Astrocyte (in vitro differentiated cells and primary cell): ENCODE results near the gene SMG1. TPM values are rescaled to one million over a fixed set of nuclear protein-coding genes. Genes with fewer than 3 reads are reported as not detected.

Experiments used
- DNase-seq: peaks from one replicate; pipeline ENCODE4 v3.0.0-alpha.2; 2010; ENCODE audit warnings: low read depth
- FAIRE-seq: peaks from 2 replicates; lab custom pipeline; 2011; peaks lifted over from hg19 to GRCh38; lab: Jason Lieb, UNC
- H2AFZ ChIP-seq: 2 replicates; pipeline ENCODE4 v1.6.0; 2012; ENCODE audit warnings: low read depth, low read length, inconsistent platforms
- H3K27ac ChIP-seq: 2 replicates; pipeline ENCODE4 v1.5.1; 2011; ENCODE audit warnings: low read depth, low read length, inconsistent platforms
- H3K27me3 ChIP-seq: 2 replicates; pipeline ENCODE4 v1.6.0; 2011; ENCODE audit warnings: low read length, inconsistent platforms; ENCODE audit not compliant: insufficient read depth
- H3K36me3 ChIP-seq: 2 replicates; pipeline ENCODE4 v1.5.1; 2011; ENCODE audit warnings: low read length, inconsistent platforms; ENCODE audit not compliant: insufficient read depth
- H3K4me1 ChIP-seq: 2 replicates; pipeline ENCODE4 v1.5.1; 2011; ENCODE audit warnings: low read length, inconsistent platforms; ENCODE audit not compliant: insufficient read depth
- H3K4me2 ChIP-seq: 2 replicates; pipeline ENCODE4 v1.6.0; 2012; ENCODE audit warnings: low read length, inconsistent platforms
- H3K4me3 ChIP-seq: 2 replicates; pipeline ENCODE4 v1.5.1; 2011; ENCODE audit warnings: low read depth, mild to moderate bottlenecking, low read length, inconsistent platforms; ENCODE audit not compliant: insufficient read depth
- H3K79me2 ChIP-seq: 2 replicates; pipeline ENCODE4 v1.6.0; 2012; ENCODE audit warnings: mild to moderate bottlenecking, low read length, inconsistent platforms; ENCODE audit not compliant: insufficient read depth
- H3K9ac ChIP-seq: 2 replicates; pipeline ENCODE4 v1.6.0; 2012; ENCODE audit warnings: mild to moderate bottlenecking, low read length, inconsistent platforms
- H3K9me3 ChIP-seq: 2 replicates; pipeline ENCODE4 v1.5.1; 2012; ENCODE audit warnings: low read depth, mild to moderate bottlenecking, low read length, inconsistent platforms; ENCODE audit not compliant: insufficient read depth
- H4K20me1 ChIP-seq: 2 replicates; pipeline ENCODE4 v1.6.0; 2012; ENCODE audit warnings: low read length, inconsistent platforms; ENCODE audit not compliant: insufficient read depth
- H3K27ac Mint-ChIP-seq: one replicate; pipeline ENCODE4 v1.8.0; 2021; ENCODE audit warnings: mild to moderate bottlenecking, mixed read lengths; ENCODE audit not compliant: unreplicated experiment
- H3K27me3 Mint-ChIP-seq: one replicate; pipeline ENCODE4 v1.8.0; 2021; ENCODE audit warnings: low read depth, mixed read lengths; ENCODE audit not compliant: unreplicated experiment
- H3K36me3 Mint-ChIP-seq: one replicate; pipeline ENCODE4 v1.8.0; 2021; ENCODE audit warnings: low read depth, mixed read lengths; ENCODE audit not compliant: unreplicated experiment
- H3K4me1 Mint-ChIP-seq: one replicate; pipeline ENCODE4 v1.8.0; 2021; ENCODE audit warnings: low read depth, mixed read lengths; ENCODE audit not compliant: unreplicated experiment
- H3K4me3 Mint-ChIP-seq: one replicate; pipeline ENCODE4 v1.8.0; 2021; ENCODE audit warnings: mild to moderate bottlenecking, moderate library complexity, mixed read lengths; ENCODE audit not compliant: unreplicated experiment
- H3K9me3 Mint-ChIP-seq: one replicate; pipeline ENCODE4 v1.8.0; 2021; ENCODE audit warnings: mild to moderate bottlenecking, mixed read lengths; ENCODE audit not compliant: unreplicated experiment
- CTCF ChIP-seq: IDR thresholded peaks from 2 replicates; pipeline ENCODE4 v1.5.1; 2011; ENCODE audit warnings: low read depth, mild to moderate bottlenecking, inconsistent platforms, low read length, moderate library complexity; ENCODE audit not compliant: insufficient read depth
- EZH2 ChIP-seq: IDR thresholded peaks from 2 replicates; pipeline ENCODE4 v1.6.1; 2012; ENCODE audit warnings: mild to moderate bottlenecking, low read length, inconsistent platforms; ENCODE audit not compliant: insufficient read depth
- total RNA-seq: library from RNA; stranded (reverse); gene quantifications from 2 replicates; pipeline ENCODE4 v1.2.1, GENCODE V29; 2021

SMG1 gene
- total RNA-seq, 1 donor from 2014 or later = 97.4 TPM

GRCh38 chr16:18801145-18801972, 124.8 kb downstream of the SMG1 start, which contains the start of gene ARL6IP1:
TSS of gene ARL6IP1 (minus strand) at chr16:18801549. CDS start at chr16:18801466, 83 bp downstream.
- no peak for FAIRE-seq
- Histone ChIP-seq H3K9ac (peak within 1 kb of the TSS; percentile 89), H3K9me3 (no peaks in the 10 kb centered on the region), H4K20me1 (peaks cover 42% of the 10 kb centered on the region), H3K27me3 (no peaks in the 10 kb centered on the region), H3K4me1 (peaks cover 23% of the 10 kb centered on the region), H3K79me2 (peaks cover 50% of the 10 kb centered on the region), H3K4me3 (peak within 1 kb of the TSS; percentile 80), H3K27ac (peak within 1 kb of the TSS; percentile 85), H2AFZ (peak within 1 kb of the TSS; percentile 61), H3K36me3 (peaks cover 3% of the 10 kb centered on the region), H3K4me2 (peak within 1 kb of the TSS; percentile 89)
- H3K27ac Mint-ChIP-seq = peak within 1 kb of the TSS; percentile 95
- no peaks in the 10 kb centered on the region for H3K9me3 Mint-ChIP-seq
- H3K27me3 Mint-ChIP-seq = peaks cover 1% of the 10 kb centered on the region
- no peak for TF ChIP-seq EZH2
- TF ChIP-seq CTCF = peak; percentile 63
- peaks cover 34% of the 10 kb centered on the region for H3K4me1 Mint-ChIP-seq
- H3K4me3 Mint-ChIP-seq = peak within 1 kb of the TSS; percentile 97
- peaks cover 2% of the 10 kb centered on the region for H3K36me3 Mint-ChIP-seq
- peak; percentile 97 for DNase-seq

GRCh38 chr16:18800775-18801144, 125.4 kb downstream of the SMG1 start:
- H3K9ac ChIP-seq = peak overlapping the region; percentile 89
- peak overlapping the region; percentile 95 for H3K27ac Mint-ChIP-seq
- peaks cover 2% of the 10 kb centered on the region for H3K36me3 Mint-ChIP-seq
- peaks cover 23% of the 10 kb centered on the region for H3K4me1 ChIP-seq
- H2AFZ ChIP-seq = no peak overlapping the region
- peaks cover 33% of the 10 kb centered on the region for H3K4me1 Mint-ChIP-seq
- peak overlapping the region; percentile 97 for H3K4me3 Mint-ChIP-seq
- H4K20me1 ChIP-seq = peaks cover 46% of the 10 kb centered on the region
- H3K36me3 ChIP-seq = peaks cover 8% of the 10 kb centered on the region
- peak overlapping the region; percentile 89 for H3K4me2 ChIP-seq
- FAIRE-seq = no peak
- H3K79me2 ChIP-seq = peaks cover 56% of the 10 kb centered on the region
- peak overlapping the region; percentile 82 for H3K27ac ChIP-seq
- H3K9me3 Mint-ChIP-seq = no peaks in the 10 kb centered on the region
- H3K4me3 ChIP-seq = peak overlapping the region; percentile 80
- H3K9me3 ChIP-seq = no peaks in the 10 kb centered on the region
- DNase-seq = no peak
- no peaks in the 10 kb centered on the region for H3K27me3 ChIP-seq
- no peaks in the 10 kb centered on the region for H3K27me3 Mint-ChIP-seq
- no peak for TF ChIP-seq CTCF
- no peak for TF ChIP-seq EZH2

DNA sequence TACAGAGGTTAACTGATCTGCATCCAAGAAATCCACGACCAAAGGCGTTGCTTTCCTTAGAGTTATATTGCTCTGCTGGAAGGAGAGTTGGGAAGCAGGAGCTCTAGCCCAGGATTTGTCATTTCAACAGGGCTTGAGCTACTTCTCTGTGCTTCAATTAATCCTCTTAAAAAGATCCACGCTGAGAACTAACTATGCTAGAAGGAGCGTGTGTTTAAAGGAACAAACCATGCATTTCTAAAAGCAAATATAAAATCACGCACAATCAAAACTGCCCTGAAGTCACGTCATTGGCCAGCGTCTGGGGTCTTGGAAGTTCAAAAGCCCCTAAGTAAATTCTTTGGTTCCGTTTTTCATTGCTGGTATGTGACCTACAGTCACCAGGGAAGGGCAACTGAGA, 125.9 kb downstream of the SMG1 start:
- DNase-seq = no peak

More for the DNA sequence above, 125.9 kb downstream of the SMG1 start:
- Histone ChIP-seq H3K36me3 (peaks cover 12% of the 10 kb centered on the region), H3K4me3 (peak overlapping the region; percentile 80), H3K27ac (peak overlapping the region; percentile 82), H3K4me2 (peak overlapping the region; percentile 89), H3K4me1 (peaks cover 23% of the 10 kb centered on the region), H3K79me2 (peaks cover 60% of the 10 kb centered on the region), H3K9ac (peak overlapping the region; percentile 89), H4K20me1 (peaks cover 46% of the 10 kb centered on the region), H3K27me3 (no peaks in the 10 kb centered on the region), H2AFZ (no peak overlapping the region), H3K9me3 (no peaks in the 10 kb centered on the region)
- Mint-ChIP-seq H3K36me3 (peaks cover 2% of the 10 kb centered on the region), H3K27ac (peak overlapping the region; percentile 95), H3K4me3 (peak overlapping the region; percentile 97), H3K9me3 (no peaks in the 10 kb centered on the region), H3K4me1 (peaks cover 31% of the 10 kb centered on the region), H3K27me3 (no peaks in the 10 kb centered on the region)
- no peak for TF ChIP-seq CTCF
- TF ChIP-seq EZH2 = no peak
- no peak for FAIRE-seq
